Measurements from ENCODE around the gene SOX12. TPM values are rescaled to one million over a fixed set of nuclear protein-coding genes. Genes with fewer than 3 reads are reported as not detected.

Gene SOX12
- total RNA-seq, 4 donors from 2014 or later = 4.7 to 9.9 (median 5.4) TPM

- H3K4me3 ChIP-seq (ENCODE audit: low read depth, poor library complexity, severe bottlenecking) = no peak overlapping the region
- DNase-seq (ENCODE audit: low spot score in 2 of 2) = no peak
- intact Hi-C loops (cut with DNase I; ENCODE audit: low total_unique reads) = no loop called here
- TF ChIP-seq POLR2A (IDR thresholded peaks at IDR 0.05) (no peak), CTCF (IDR thresholded peaks at IDR 0.05) (no peak)
Measured at GRCh38 chr20:343107-343506, 17.8 kb downstream of the SOX12 start.

GRCh38 chr20:346033-346639 lies 20.8 kb downstream of the SOX12 start:
- whole genome bisulfite sequencing, 2 donors = 61 to 71% methylated on average over 9 of the region's 9 CpGs
- no peak for DNase-seq (ENCODE audit: low spot score in 2 of 2)
- TF ChIP-seq POLR2A (IDR thresholded peaks at IDR 0.05) (no peak), CTCF (IDR thresholded peaks at IDR 0.05) (no peak)
- intact Hi-C loops (cut with DNase I; ENCODE audit: low total_unique reads) = no loop called here
- H3K4me3 ChIP-seq (ENCODE audit: low read depth, poor library complexity, severe bottlenecking) = no peak overlapping the region

GRCh38 chr20:346640-347316 lies 21.4 kb downstream of the SOX12 start, which contains the start of gene NRSN2:
Gene NRSN2, plus strand, starts transcription at chr20:347111. Its CDS starts 2,533 bp downstream, at chr20:349644.
- H3K4me3 ChIP-seq (ENCODE audit: low read depth, poor library complexity, severe bottlenecking) = peak within 1 kb of the TSS; percentile 61
- 1 to 2% methylated on average over 30 to 32 of the region's 50 CpGs for WGBS, 2 donors
- peak; percentile 40 to 92 for DNase-seq (ENCODE audit: low spot score in 2 of 2)
- no peak for TF ChIP-seq CTCF (IDR thresholded peaks at IDR 0.05)
- TF ChIP-seq POLR2A (IDR thresholded peaks at IDR 0.05) = no peak
- intact Hi-C loops (cut with DNase I; ENCODE audit: low total_unique reads) = no loop called here

- 0 to 1% methylated on average over 17 to 19 of the region's 19 CpGs for WGBS, 2 donors
- intact Hi-C loops (cut with DNase I; ENCODE audit: low total_unique reads) = no loop called here
- peak overlapping the region; percentile 61 for H3K4me3 ChIP-seq (ENCODE audit: low read depth, poor library complexity, severe bottlenecking)
- TF ChIP-seq CTCF (IDR thresholded peaks at IDR 0.05) (no peak), POLR2A (IDR thresholded peaks at IDR 0.05) (no peak)
- DNase-seq (ENCODE audit: low spot score in 2 of 2) = no peak
Measured at GRCh38 chr20:347317-347639, 21.9 kb downstream of the SOX12 start.

- peak overlapping the region; percentile 61 for H3K4me3 ChIP-seq (ENCODE audit: low read depth, poor library complexity, severe bottlenecking)
- intact Hi-C loops (cut with DNase I; ENCODE audit: low total_unique reads) = no loop called here
- 0% methylated on average over 36 to 50 of the region's 61 CpGs for WGBS, 2 donors
- no peak for TF ChIP-seq POLR2A (IDR thresholded peaks at IDR 0.05)
- TF ChIP-seq CTCF (IDR thresholded peaks at IDR 0.05) = peak in 1 of 3 donors; percentile 76
- DNase-seq (ENCODE audit: low spot score in 2 of 2) = peak; percentile 81 to 97
Measured at GRCh38 chr20:347640-348484, 22.5 kb downstream of the SOX12 start.

All from lower leg skin (tissue), 4 donors.